GM12878 (cell line): ENCODE data around the gene RAP1GAP2. TPM values are rescaled to one million over a fixed set of nuclear protein-coding genes. Genes with fewer than 3 reads are reported as not detected.

Experiments used
- ATAC-seq: fragments of 200-7000 bp; cut with Tn5 transposase; 3 replicates; pipeline ENCODE4 v1.9.1; 2020; ENCODE audit warnings: mild to moderate bottlenecking, moderate library complexity
- BruUV-seq: library from RNA; stranded (reverse); fragments of 400-500 nt; replicated peaks from 2 replicates; lab custom pipeline; 2021; lab: Mats Ljungman, UMichigan
- CTCF ChIA-PET: fragments of 300-600 bp; sonication (Branson Sonifier 250); formaldehyde crosslinking; extraction: SDS; loops from one replicate; lab custom pipeline; 2021; ENCODE audit warnings: inconsistent platforms; lab: Yijun Ruan, JAX
- POLR2A ChIA-PET: fragments of 350-600 bp; formaldehyde crosslinking; extraction: SDS; loops from one replicate; lab custom pipeline; 2021; ENCODE audit warnings: inconsistent platforms; lab: Charles Lee
- RAD21 ChIA-PET: fragments of 300-600 bp; sonication (Branson Sonifier 250); formaldehyde crosslinking; loops from one replicate; lab custom pipeline; 2023; ENCODE audit warnings: antibody characterized with exemption; ENCODE audit not compliant: unreplicated experiment; lab: Charles Lee
- SMC1A ChIA-PET: fragments of 300-600 bp; sonication (Branson Sonifier 250); formaldehyde crosslinking; loops from one replicate; lab custom pipeline; 2023; ENCODE audit not compliant: unreplicated experiment, uncharacterized antibody; lab: Charles Lee
- DNase-seq: peaks from one replicate; pipeline ENCODE4 v3.0.0-alpha.2; 2011; ENCODE audit warnings: low read depth, low spot score
- FAIRE-seq: peaks from 3 replicates; lab custom pipeline; 2011; peaks lifted over from hg19 to GRCh38; lab: Jason Lieb, UNC
- H2AFZ ChIP-seq: 2 replicates; pipeline ENCODE4 v1.6.0; 2011; ENCODE audit warnings: low read depth, low read length, control low read depth; ENCODE audit not compliant: control insufficient read depth
- H3K27ac ChIP-seq: 2 replicates; pipeline ENCODE4 v1.5.1; 2011; ENCODE audit warnings: control low read depth; ENCODE audit not compliant: control insufficient read depth, insufficient read depth
- H3K27me3 ChIP-seq, 2 experiments: replicated peaks in 1 of 2; 2 replicates each; pipeline versions ENCODE4 v1.6.0 to v1.6.1; 2011; ENCODE audit warnings: low read length in 1 of 2; ENCODE audit not compliant: control insufficient read depth in 2 of 2, insufficient read depth in 2 of 2
- H3K36me3 ChIP-seq, 2 experiments: 2 replicates each; pipeline ENCODE4 v1.5.1; 2011; ENCODE audit warnings: low read length in 1 of 2; ENCODE audit not compliant: control insufficient read depth in 2 of 2, insufficient read depth in 2 of 2
- H3K4me1 ChIP-seq: 2 replicates; pipeline ENCODE4 v1.6.1; 2011; ENCODE audit warnings: mild to moderate bottlenecking, low read length, moderate library complexity, mixed read lengths; ENCODE audit not compliant: control insufficient read depth, insufficient read depth
- H3K4me2 ChIP-seq: 2 replicates; pipeline ENCODE4 v1.6.0; 2011; ENCODE audit warnings: control low read depth; ENCODE audit not compliant: control insufficient read depth, insufficient read depth
- H3K4me3 ChIP-seq: fragments of 200-600 bp; sonication (generic); 2 replicates; pipeline ENCODE4 v1.5.1; 2016
- H3K79me2 ChIP-seq: 2 replicates; pipeline ENCODE4 v1.6.0; 2011; ENCODE audit warnings: low read length; ENCODE audit not compliant: control insufficient read depth, insufficient read depth
- H3K9ac ChIP-seq: 2 replicates; pipeline ENCODE4 v1.8.0; 2011; ENCODE audit warnings: low read length, control low read depth, mixed read lengths; ENCODE audit not compliant: control insufficient read depth, insufficient read depth
- H3K9me3 ChIP-seq: replicated peaks from 3 replicates; pipeline ENCODE4 v1.5.1; 2011; ENCODE audit warnings: mild to moderate bottlenecking, low read length; ENCODE audit not compliant: control insufficient read depth, insufficient read depth
- H4K20me1 ChIP-seq: 2 replicates; pipeline ENCODE4 v1.6.0; 2011; ENCODE audit not compliant: control insufficient read depth, insufficient read depth
- ASH2L ChIP-seq: fragments of 300-600, 200-600 bp; sonication (generic); IDR thresholded peaks from 2 replicates; pipeline ENCODE4 v1.6.1; 2017; ENCODE audit warnings: low read depth, mild to moderate bottlenecking, borderline replicate concordance
- CHD1 ChIP-seq: IDR thresholded peaks from 2 replicates; pipeline ENCODE4 v1.6.1; 2012; ENCODE audit warnings: low read depth, low read length, improper control_type of control experiment
- CREM ChIP-seq: IDR thresholded peaks from 2 replicates; pipeline ENCODE4 v1.6.1; 2014; ENCODE audit warnings: antibody characterized with exemption, low read depth
- EP300 ChIP-seq, 2 experiments: fragments of 150-350 bp in 1 of 2; IDR thresholded peaks; 2 replicates each; pipeline ENCODE4 v1.6.1; 2011 to 2012; ENCODE audit warnings: low read depth in 2 of 2, low read length in 2 of 2, borderline replicate concordance in 1 of 2, improper control_type of control experiment in 1 of 2, inconsistent platforms in 1 of 2; ENCODE audit not compliant: control insufficient read depth in 1 of 2
- FOXM1 ChIP-seq: IDR thresholded peaks from 2 replicates; pipeline ENCODE4 v1.6.1; 2012; ENCODE audit warnings: low read depth, mild to moderate bottlenecking, inconsistent platforms, low read length, moderate library complexity
- IRF4 ChIP-seq: IDR thresholded peaks from 2 replicates; pipeline ENCODE4 v1.6.1; 2011; ENCODE audit warnings: low read depth, low read length
- IRF5 ChIP-seq: fragments of 450-650 bp; IDR thresholded peaks from 2 replicates; pipeline ENCODE4 v1.6.1; 2017; ENCODE audit warnings: borderline replicate concordance
- MLLT1 ChIP-seq: fragments of 450-650 bp; IDR thresholded peaks from 2 replicates; pipeline ENCODE4 v1.6.1; 2016; ENCODE audit warnings: mild to moderate bottlenecking
- NFYB ChIP-seq: IDR thresholded peaks from 2 replicates; pipeline ENCODE4 v1.6.1; 2011; ENCODE audit warnings: low read depth, mild to moderate bottlenecking, low read length, improper control_type of control experiment, moderate library complexity; ENCODE audit not compliant: insufficient read depth
- PAX8 ChIP-seq: fragments of 450-650 bp; IDR thresholded peaks from 2 replicates; pipeline ENCODE4 v1.6.1; 2017; ENCODE audit warnings: mild to moderate bottlenecking, moderate library complexity
- PBX3 ChIP-seq: IDR thresholded peaks from 2 replicates; pipeline ENCODE4 v1.6.1; 2011; ENCODE audit warnings: mild to moderate bottlenecking, low read depth, low read length, moderate library complexity; ENCODE audit not compliant: insufficient replicate concordance
- PKNOX1 ChIP-seq: fragments of 450-650 bp; IDR thresholded peaks from 2 replicates; pipeline ENCODE4 v1.6.1; 2016; ENCODE audit warnings: mild to moderate bottlenecking
- PML ChIP-seq: IDR thresholded peaks from 2 replicates; pipeline ENCODE4 v1.6.1; 2012; ENCODE audit warnings: low read length, inconsistent platforms
- RAD51 ChIP-seq: fragments of 450-650 bp; IDR thresholded peaks from 2 replicates; pipeline ENCODE4 v1.6.1; 2016; ENCODE audit warnings: moderate library complexity, mild to moderate bottlenecking, inconsistent platforms
- RB1 ChIP-seq: fragments of 450-650 bp; formaldehyde crosslinking; IDR thresholded peaks from 2 replicates; pipeline ENCODE4 v1.6.1; 2017; ENCODE audit warnings: mild to moderate bottlenecking, borderline replicate concordance
- SP1 ChIP-seq: IDR thresholded peaks from one replicate; pipeline ENCODE4 v1.6.1; 2011; ENCODE audit warnings: low read depth, low read length
- SPI1 ChIP-seq: IDR thresholded peaks from 2 replicates; pipeline ENCODE4 v1.6.1; 2011; ENCODE audit warnings: low read depth, mild to moderate bottlenecking, low read length, moderate library complexity, borderline replicate concordance; ENCODE audit not compliant: insufficient read depth
- TCF12 ChIP-seq: IDR thresholded peaks from 2 replicates; pipeline ENCODE4 v1.6.1; 2011; ENCODE audit warnings: low read depth, mild to moderate bottlenecking, low read length
- TCF7 ChIP-seq: IDR thresholded peaks from 2 replicates; pipeline ENCODE4 v1.6.1; 2014; ENCODE audit warnings: antibody characterized with exemption, borderline replicate concordance
- YY1 ChIP-seq: IDR thresholded peaks from 2 replicates; pipeline ENCODE4 v1.6.1; 2011; ENCODE audit warnings: low read depth, mild to moderate bottlenecking, low read length
- ZSCAN29 ChIP-seq: fragments of 450-650 bp; IDR thresholded peaks from 2 replicates; pipeline ENCODE4 v1.6.1; 2017; ENCODE audit warnings: mild to moderate bottlenecking, moderate library complexity
- WGBS: methylation state at CpG from one replicate; pipeline ENCODE4 v1.1.6; 2016; ENCODE audit warnings: low lambda C conversion rate; ENCODE audit not compliant: insufficient replicate concordance, insufficient coverage; ENCODE audit errors: missing lambda C conversion rate; 5-methylcytosine and 5-hydroxymethylcytosine counted together
- in situ Hi-C: fragments of 300-500 bp; cut with MboI; formaldehyde crosslinking; loops from 9 replicates; pipeline ENCODE4 v1.14.3; 2018; ENCODE audit warnings: mixed read lengths
- intact Hi-C: fragments of 100-400 bp; cut with micrococcal nuclease; formaldehyde crosslinking; loops from one replicate; pipeline ENCODE4 v1.14.2; 2022; ENCODE audit not compliant: unreplicated experiment
- polyA plus RNA-seq, 11 experiments: library from polyadenylated mRNA; depleted of rRNA in 4 of 11; unstranded in 6 of 11; stranded (reverse) in 5 of 11; fragments of >200 nt; fragmentation: Nextera tagmentation in 4 of 11; fragmentation: Illumina TruSeq in 1 of 11; extraction: Ambion mirVana in 4 of 11; extraction: Trizol in 1 of 11; gene quantifications; 1 replicate in 1 of 11; 2 replicates in 10 of 11; pipeline versions ENCODE4 v1.2.1 to v1.2.3, GENCODE V29; 2011 to 2016; ENCODE audit warnings: inconsistent platforms in 2 of 11, missing spikeins in 2 of 11, low read depth in 1 of 11
- total RNA-seq, 4 experiments: library from RNA; depleted of rRNA in 3 of 4; stranded (reverse); fragments of >200 nt in 3 of 4; fragmentation: Illumina TruSeq in 1 of 4; extraction: Trizol in 1 of 4; gene quantifications; 2 replicates each; pipeline versions ENCODE4 v1.2.1 to v1.2.3, GENCODE V29; 2013 to 2021

The RAP1GAP2 gene
- total and polyA plus RNA-seq, 10 of the 15 experiments (the other 5 are each of a cell fraction or from before 2014, with no cell fraction given) = 0.03 to 0.95 (median 0.49) TPM; not detected in 2

DNA sequence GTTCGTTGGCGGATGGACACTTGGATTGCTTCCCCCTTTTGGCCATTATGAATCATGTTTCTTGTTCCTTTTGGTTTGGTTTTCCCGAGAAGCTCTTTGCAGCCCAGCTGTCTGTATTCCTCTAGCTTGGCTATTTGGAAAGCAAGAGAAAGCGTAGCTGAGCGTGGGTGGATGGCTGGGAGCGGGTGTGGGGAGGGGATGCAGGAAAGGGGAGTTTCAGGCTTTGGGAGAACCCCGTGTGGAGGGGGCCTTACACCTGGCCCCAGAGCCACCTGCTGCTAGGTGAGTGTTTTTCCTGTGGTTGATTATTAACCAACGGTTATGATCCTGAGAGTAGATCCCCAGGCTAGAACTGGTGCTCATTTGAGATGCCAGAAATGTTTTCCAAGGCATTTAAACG is 103.7 kb downstream of the RAP1GAP2 start (continued):
- TF ChIP-seq YY1 = no peak
- TF ChIP-seq RB1 = no peak
- TF ChIP-seq SPI1 = no peak
- TF ChIP-seq PML = no peak
- TF ChIP-seq NFYB = no peak
- no peak for TF ChIP-seq MLLT1
- TF ChIP-seq PBX3 = no peak
- TF ChIP-seq SP1 = no peak
- no peak for TF ChIP-seq EP300 (IDR thresholded peaks at IDR 0.05; ENCODE audit: borderline replicate concordance in 1 of 2, control insufficient read depth in 1 of 2, low read depth in 2 of 2, low read length in 2 of 2)
- no peak for TF ChIP-seq CREM
- no peak for TF ChIP-seq ASH2L

DNA sequence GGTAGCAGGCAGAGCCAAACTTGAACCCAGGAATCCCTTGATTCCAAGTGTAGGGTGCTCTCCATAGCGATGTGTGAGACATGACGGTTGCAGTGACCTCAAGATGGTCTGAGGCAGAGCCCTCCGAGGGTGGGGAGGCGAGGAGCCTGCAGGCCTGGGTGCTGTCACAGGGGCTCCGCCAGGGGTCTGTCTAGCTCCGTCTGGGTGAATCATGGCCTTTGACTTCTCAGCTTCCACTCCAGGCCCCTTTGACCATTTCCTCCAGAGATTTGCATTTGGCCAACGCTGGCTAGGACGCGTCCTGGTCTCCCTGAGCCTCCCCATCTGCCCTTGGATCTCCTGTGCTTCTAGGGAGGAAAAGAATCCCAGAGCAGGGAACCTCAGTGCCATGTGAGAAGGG is 104.6 kb downstream of the RAP1GAP2 start:
- in situ Hi-C loops (no loop called here), intact Hi-C loops (no loop called here)
- ChIA-PET SMC1A (no interaction called here), POLR2A (no interaction called here), CTCF (no interaction called here), RAD21 (no interaction called here)
- Histone ChIP-seq H3K4me1 (no peaks in the 10 kb centered on the region), H3K79me2 (no peaks in the 10 kb centered on the region), H3K4me3 (no peak overlapping the region), H3K4me2 (no peak overlapping the region), H2AFZ (no peak overlapping the region), H4K20me1 (no peaks in the 10 kb centered on the region), H3K9me3 (no peaks in the 10 kb centered on the region; the same call in 2 of the 3 replicates), H3K27ac (no peak overlapping the region), H3K36me3 (no peaks in the 10 kb centered on the region), H3K27me3 (no peaks in the 10 kb centered on the region), H3K9ac (no peak overlapping the region)
- no peak for DNase-seq
- no peak for ATAC-seq
- WGBS = 37% methylated on average over 9 of the region's 9 CpGs
- FAIRE-seq = no peak
- BruUV-seq = no TSS peak
- TF ChIP-seq ZSCAN29 (no peak), EP300 (IDR thresholded peaks at IDR 0.05; ENCODE audit: borderline replicate concordance in 1 of 2, control insufficient read depth in 1 of 2, low read depth in 2 of 2, low read length in 2 of 2) (no peak), PKNOX1 (no peak), TCF7 (no peak), PML (no peak), TCF12 (no peak), SP1 (no peak), FOXM1 (no peak), CHD1 (no peak), PAX8 (no peak), RAD51 (no peak), IRF4 (no peak), IRF5 (no peak)
